Purkinje cell (primary cell): ENCODE data around the gene SIK1. TPM values are rescaled to one million over a fixed set of nuclear protein-coding genes. Genes with fewer than 3 reads are reported as not detected.

Source experiments
- polyA plus RNA-seq: library from polyadenylated mRNA; unstranded; fragments of >200 nt; fragmentation: Nextera tagmentation; gene quantifications from 2 replicates; pipeline ENCODE4 v1.2.1, GENCODE V29; 2014

SIK1 gene
- polyA plus RNA-seq = 0.13 and 0.32 TPM in 2 replicates

GRCh38 chr21:43426404-43427241 is at the start of gene SIK1:
Gene SIK1 (minus strand): TSS chr21:43427131. CDS start chr21:43426178, 953 bp downstream.

Other genes starting within 250 kb of the SIK1 start
- gene HSF2BP, start 232.4 kb upstream of the SIK1 start, polyA plus RNA-seq = not detected in 2 replicates
- gene RRP1B, start 232.4 kb upstream of the SIK1 start, polyA plus RNA-seq = 4.4 and 4.9 TPM in 2 replicates